GM21360 (cell line): Measurements from ENCODE around the gene SOCS6.
A peak's percentile ranks its signal among the peaks of the same experiment; 100 is the strongest.

Experiments used
- ATAC-seq: cut with Tn5 transposase; IDR thresholded peaks from one replicate; pipeline ENCODE4 v1.9.1; 2021; ENCODE audit warnings: mild to moderate bottlenecking, moderate library complexity; ENCODE audit not compliant: unreplicated experiment

The SOCS6 gene

DNA sequence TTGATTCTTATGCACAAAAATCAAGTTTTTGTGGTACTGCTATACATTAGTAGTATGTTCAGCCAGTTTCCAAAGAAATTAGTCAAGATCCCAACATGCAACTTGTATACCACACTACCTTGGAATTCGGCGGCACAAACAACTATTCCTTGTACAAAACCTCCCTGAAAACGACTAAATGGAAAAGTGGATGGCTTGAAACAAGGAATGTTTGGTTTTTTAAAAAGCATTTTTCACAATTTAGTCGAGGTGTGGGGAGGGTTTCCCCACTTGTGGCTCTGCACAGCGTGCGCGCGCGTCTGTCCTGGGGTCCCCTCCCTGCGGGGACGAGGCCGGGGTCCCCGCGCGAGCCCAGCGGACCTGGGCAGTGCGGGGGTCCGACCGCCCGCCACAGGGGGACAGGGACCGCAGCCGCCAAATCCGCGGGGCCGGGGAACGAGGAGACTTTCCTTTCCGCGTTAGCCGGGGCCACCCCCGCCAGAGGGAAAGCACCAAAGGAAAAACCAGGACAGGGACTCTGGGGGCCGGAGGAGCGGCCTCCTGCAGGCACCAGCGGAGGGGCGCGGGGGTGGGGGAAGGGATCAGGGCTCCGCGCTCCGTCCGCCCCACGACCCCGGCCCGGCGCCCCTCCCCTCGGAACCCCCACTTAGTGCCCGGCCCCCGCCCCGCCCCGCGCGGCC lies 534 bp upstream of the SOCS6 start:
- ATAC-seq = peak; percentile 17

DNA sequence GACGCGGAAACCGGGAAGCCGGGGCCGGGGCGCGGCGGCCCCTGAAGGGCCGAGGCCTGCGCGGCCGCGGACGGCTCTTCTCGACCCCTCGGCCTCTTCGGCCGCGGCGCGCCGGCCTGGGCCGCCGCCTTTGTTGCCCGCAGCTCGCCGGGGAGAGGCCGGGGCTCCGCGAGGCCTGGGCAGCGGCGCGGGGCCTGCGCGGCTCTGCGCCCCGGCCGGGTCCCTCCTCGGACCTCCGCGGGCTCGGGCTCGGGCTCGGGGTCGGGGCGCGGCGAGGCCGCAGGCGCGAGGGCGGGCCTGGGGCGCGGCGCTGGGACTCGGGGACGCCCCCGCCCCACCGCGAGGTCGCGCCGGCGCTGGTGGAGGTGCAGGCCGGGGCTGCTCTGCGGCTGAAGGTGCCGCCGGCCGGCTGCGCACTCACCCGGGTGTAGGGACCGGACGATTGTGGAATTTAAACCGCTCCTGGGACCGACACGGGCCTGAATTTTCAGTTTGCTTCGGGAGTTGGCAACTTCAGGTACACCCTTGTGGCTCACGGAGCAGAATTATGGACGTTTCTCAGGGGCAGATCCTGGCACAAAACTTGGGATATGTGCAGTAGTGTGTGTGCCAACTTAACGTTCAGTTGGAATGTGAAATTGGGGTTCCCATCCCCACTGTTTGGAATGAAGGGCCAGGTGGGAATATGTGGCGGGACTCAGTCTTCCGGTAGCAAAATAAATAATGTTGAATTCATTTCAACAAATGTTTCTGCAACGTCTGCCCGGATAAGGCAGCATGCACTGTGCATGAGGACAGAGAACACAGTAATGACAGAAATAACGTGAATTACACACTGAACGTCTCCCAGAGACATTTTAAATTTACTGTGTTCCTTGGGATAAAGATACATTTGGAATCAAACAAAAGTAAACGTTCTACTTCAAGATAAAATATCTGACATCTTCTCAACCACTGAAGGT lies 787 bp downstream of the SOCS6 start:
- ATAC-seq = peak; percentile 49

DNA sequence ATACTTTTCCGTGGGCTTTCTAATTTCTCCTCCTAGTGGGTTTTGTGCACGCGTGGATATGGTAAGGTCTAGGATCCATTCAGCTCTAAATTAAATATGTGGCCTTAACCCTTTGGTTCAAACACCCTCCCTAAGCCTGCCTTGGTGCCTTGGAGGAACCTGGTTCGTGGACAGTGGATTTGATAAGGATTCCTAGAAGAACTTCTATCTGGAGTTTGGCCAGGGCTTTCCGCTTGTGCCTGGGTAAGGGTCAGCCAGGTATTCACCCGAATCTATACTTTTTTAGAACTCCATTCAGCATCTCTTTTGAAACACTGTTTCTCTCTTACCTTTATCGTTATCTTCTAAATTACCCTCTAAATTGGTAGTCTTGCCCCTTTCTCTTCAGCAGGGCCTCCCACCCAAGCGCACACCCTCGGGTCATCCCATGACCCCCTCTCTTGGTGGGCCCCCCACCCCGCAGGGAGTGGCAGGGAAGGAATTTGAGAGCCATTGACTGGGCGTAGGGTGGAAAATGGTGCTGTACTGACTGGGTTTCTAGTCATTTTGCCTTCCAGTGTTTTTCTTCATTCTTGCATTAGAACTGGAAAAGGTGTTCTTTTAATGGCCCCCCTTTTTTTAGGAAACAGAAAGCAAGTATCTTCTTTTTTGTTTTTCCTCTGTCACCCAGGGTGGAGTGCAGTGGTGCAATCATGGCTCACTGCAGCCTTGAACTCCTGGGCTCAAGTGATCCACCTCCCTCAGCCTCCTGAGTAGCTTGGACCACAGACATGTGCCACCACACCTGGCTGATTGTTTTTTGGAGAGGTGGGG lies 1.8 kb downstream of the SOCS6 start:
- ATAC-seq = no peak

DNA sequence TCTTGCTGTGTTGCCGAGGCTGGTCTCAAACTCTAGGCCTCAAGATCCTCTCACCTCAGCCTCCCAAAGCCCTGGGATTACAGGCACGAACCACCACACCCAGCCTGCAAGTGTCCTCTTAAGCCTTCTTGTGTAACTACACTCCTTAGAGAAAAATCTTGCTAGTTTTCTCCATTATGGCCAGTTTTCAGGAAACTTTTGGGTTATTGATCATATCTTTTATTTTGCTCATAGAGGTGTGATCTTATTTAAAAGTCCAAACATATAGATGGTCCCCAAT lies 2.4 kb downstream of the SOCS6 start:
- ATAC-seq = no peak

DNA sequence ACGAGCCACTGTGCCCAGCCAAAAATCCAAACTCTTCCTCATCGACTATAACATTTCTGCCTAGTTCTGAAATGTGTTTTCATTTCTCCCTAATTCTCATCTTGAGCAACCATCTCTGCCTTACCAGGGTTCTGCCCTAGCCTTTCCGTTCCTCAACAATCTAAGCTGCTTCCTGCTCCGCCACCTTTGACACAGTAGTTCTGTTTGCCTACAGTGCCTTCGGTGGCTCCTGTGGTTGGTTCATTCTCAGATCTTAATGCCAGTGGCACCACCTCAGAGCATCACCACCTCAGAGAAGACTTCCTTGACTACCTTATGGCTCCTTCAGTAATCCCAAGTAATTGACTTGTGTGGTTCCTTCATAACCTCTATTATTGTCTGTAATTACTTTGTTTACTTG lies 3.8 kb downstream of the SOCS6 start:
- no peak for ATAC-seq

DNA sequence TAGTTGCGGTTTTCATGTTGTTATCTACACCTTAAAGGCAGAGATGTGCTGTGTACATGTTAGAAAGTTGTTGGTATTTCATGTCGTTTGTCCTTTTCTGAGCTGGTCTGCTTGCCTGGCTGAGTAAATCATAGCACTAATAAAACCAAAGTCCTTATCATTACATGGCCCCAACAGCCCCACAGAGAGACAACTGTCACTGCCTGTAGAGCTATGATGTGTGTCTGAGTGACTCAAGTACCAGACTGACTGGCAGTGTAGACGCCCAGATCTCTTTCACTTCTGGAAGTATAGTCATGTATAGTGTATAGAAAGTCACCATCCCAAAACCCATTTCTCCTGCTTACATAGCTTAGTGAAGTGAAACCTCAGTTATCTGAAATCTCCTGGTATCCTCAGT lies 4.3 kb downstream of the SOCS6 start:
- ATAC-seq = no peak

DNA sequence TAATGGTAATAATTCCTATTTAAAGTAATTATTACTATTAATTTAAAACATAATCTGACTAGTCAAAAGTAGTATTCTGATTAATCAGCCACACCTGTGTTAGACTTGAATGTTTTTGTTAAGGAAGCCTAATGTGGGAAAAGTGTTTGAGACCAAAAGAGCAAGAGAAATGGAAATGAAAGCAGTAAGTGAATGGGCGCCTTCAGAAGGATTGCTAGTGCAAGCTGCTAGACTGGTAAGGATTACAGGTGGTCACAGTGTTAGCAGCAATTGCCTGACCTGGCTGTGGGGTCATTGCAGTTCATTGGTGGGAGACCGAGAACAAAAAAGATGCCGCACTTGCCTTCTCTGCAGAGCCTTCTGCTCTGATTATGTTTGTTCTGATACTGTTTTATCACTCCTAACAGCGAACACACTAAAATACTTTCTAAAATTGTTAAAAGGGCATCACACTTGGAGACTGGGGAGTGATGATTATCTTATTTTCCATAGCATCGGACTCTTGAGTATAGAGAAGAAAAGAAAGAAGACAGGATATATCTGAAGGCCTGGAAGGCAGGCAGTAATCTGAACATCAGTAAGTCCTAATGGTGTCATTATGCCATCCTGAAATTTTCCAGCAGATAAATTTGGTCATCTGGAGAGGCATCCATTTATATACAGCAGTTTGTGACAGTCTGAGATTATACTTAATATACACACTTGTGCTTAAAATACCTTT lies 5.8 kb downstream of the SOCS6 start:
- no peak for ATAC-seq

DNA sequence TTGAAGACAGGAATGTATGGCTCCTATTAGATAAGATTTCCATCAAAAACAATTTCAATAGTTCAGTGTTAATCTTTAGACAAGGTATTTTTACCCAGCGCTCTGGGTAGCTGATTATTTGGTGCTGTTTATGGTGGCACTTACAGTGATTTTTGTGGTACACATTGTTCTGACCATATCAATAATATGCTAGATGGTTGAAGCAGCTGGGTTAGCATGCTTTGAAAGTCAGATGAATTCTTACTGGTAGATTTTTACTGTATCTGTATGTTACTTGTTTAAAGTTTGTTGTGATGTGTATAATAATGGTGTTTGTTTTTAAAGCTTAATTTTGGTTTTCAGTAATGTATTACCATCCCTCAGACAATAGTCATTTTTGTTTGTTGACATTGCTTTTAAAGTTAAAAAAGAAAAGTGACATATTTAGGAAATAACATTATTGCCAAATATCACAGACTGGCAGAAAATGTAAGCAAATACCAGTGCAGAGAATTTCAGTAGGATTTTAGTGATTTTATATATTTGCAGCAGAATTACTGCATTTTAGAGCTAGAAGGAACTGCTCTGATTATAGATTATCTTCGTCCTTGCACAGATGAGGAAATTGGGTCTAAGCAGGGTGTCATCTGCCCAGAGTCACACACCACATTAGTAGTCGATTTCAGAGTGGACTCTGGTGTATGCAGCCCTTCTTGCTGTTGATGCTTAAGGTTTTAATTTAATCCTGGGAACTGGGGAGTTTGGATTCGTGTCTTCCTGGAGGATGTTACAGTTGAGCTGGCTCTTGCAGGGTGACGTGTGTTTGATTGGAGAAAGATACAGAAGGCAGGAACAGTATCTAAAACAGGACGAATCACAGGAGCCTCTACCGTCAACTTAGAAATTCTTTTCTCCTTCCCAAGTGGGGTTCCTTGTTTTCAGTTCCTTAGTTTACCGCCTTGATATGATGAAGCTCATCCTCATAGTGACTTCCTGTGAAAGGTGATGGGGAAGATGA lies 6.6 kb downstream of the SOCS6 start:
- ATAC-seq = no peak

DNA sequence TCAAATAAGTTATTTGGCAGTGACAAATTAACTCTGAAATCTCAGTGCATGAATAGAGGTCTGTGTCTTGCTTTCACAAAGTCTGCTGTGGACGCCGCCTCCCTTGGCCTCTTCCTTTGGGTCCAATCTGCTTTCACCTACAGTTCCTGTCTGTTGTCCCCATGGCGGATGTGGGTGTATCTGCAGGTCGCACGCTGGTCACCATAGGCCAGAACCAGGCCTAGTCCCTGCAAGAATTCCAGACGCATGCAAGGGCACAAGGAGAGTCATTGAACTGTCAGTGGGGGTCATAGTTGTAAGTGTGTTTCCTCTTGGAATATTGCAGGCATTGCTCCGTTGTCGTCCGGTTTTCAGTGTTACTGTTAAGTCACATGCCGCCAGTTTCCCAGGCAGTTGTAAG lies 7.4 kb downstream of the SOCS6 start:
- no peak for ATAC-seq

DNA sequence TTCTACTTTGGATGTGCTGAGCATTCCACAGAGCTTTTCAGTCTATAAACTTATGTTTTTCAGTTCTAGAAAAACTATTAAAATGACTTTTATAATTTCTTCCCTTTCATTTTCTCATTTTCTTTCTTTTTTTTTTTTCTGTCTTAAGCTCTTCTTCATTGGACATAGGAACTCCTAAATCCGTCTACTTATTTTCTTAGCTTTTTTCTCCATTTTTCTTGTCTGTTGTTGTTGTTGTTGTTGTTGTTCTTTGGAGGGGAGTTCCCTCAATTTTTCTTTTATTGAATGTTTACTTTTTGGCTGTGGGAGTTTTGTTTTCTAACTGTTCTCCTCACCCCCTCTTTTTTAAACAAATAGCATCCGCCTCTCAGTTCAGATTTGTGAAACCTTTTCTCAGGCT lies 7.9 kb downstream of the SOCS6 start:
- ATAC-seq = no peak

DNA sequence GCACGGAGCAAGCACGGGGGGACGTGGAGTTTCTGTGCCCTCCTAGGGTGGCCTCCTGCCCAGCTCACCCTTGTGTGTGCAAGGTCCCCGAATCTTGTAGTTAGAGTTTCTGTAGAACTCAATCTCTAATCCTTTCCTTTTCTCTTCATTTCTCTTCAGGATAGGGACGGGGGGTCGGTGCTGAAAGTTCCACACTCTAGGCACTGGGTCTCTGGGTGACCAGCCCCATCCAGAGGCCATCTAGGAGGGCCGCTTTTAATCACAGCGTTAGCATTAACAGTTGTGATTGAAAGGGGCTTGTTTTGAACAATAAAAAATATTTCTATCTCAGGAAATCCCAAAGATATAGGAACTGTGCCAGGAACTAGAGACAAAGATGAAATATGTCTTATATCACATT lies 10.5 kb downstream of the SOCS6 start:
- ATAC-seq = no peak

DNA sequence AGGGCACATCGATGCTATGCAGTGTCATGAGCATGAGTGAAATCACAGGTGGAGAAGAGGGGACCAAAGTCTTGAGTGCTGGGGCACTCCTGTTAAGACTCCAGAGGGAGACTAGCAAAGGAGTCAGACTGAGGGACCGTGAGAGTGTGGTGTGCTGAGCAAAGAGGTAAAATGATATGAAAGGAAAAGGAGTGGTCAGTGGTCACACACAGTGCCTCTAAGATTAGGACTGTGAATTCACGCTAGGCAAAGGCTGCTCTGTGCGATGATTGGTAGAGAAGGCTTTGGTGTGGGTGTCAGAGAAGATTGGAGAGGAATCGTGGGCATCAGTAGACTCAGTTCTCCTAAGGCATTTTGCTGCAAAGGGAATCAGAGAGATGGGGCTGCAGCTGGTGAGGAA lies 12.8 kb downstream of the SOCS6 start:
- ATAC-seq = no peak

DNA sequence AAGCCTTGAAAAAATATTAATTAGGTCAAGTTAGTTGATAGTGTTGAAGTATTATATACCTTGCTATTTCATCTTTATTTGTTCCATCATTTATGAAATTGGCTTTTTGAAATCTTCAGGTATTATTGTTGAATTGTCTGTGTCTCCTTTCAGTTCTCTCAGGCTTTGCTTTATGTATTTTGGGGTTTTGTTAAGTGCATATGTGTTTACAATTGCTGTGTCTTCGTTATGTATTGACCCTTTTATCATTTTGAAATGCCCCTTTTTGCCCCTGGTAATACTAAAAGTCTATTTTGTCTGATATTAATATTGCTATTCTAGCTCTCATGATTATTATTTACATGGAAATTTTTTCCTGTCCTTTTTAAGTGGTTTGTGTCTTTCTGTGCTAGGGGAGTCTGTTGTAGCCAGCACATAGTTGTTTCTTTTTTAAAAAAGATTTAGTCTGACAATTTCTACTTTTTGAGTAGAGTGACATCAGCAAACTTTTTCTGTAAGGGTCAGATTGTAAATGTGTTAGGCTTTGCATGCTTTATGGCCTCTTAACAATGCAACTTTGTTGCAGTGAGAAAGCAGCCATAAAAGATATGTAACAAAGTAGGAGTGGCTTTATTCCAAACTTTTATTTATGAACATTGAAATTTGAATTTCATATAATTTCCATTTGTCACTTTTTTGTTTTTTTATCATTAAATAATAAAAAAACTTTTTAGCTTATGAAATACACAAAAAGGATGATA lies 19.9 kb downstream of the SOCS6 start:
- no peak for ATAC-seq

DNA sequence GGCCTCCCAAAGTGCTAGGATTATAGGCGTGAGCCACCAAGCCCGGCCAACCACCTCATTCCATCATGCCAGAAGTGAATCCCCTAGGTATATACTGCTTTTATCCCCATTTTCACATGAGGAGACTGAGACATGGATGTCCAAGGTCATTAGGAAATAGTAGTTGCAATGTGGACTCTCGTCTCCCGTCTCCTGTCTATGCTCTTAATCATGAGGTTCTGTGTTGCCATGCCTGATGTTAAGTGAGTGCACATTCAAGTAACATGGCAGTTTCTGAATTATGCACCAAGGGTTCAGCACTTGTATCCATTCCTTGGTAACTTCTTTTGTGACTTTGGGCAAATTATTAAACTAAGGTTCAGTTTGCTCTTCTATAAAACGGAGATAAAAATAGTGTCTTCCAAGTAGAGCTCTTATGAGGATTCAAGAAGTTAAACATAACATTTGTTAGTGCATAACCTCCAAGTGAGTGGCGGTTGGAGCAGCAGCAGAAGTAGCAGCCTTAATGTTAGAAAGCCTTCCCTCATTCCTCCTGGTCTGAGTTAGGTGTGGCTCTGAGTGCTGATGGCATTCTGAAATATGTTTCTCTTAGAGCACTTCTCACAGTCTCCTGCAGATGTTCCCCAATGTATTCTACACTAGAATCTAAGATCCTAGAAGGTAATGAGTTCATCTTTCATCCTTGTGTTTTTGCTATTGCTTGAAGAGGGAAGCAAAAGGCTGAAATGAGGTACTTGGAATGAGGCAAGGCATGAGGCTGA lies 21.9 kb downstream of the SOCS6 start:
- ATAC-seq = no peak

DNA sequence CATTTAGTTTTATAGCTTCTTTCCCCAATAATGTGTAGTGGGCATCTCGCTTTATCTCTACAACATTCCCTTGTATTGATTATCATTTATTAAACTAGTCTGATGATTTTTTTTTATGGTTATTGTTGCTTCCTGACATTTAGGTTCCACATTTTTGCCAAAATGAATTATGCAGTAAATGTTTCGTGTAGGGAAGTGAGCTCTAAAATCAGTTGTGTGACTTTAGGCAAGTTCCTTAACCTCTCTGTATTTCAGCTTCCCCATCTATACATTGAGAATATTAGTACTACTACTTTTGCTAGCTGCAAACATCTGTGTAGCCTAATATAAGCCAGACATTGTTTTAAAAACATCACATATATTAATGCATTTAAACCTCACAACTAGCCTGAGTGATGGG lies 22.9 kb downstream of the SOCS6 start:
- no peak for ATAC-seq

DNA sequence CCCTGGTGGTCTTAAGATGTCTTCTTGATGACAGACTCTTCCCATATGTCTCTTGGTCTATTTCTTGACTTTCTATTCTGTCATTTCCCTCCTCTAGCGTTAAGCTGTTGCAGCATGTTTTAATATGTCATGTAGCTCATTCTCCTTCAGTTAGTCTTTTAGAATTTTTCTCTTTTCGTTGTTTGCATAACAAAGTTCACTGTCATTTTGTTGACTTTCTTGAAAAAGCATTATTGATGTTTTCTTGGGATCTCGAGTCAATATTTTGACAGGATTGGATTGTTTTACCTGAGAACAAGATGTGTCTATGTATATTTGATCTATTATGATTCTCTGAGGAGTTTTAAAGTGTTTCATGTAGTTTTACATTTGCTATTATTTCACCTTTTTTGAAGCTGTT lies 24.8 kb downstream of the SOCS6 start:
- ATAC-seq = no peak

DNA sequence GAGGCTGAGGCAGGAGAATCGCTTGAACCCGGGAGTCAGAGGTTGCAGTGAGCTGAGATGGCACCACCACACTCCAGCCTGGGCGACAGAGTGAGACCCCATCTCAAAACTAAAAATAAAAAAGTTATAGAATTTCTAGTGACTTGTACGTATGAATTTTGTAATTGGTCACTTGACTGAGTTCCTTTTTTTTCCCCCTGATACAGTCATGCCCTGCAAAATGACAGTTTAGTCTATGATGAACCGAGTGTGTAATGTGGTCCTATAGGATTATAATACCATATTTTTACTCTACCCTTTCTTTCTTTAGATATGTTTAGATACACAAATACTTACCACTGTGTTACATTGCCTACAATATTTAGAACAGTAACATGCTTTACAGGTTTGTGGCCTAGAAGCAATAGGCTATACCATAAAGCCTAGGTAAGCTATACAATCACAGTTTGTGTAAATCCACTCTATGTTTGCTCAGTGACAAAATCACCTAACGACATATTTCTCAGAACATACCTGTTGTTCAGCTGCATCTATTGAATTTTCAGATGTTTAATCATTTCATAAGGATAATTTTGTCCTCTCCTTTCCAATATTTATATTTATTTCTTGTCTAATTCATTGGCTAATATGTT lies 25.4 kb downstream of the SOCS6 start:
- ATAC-seq = no peak

DNA sequence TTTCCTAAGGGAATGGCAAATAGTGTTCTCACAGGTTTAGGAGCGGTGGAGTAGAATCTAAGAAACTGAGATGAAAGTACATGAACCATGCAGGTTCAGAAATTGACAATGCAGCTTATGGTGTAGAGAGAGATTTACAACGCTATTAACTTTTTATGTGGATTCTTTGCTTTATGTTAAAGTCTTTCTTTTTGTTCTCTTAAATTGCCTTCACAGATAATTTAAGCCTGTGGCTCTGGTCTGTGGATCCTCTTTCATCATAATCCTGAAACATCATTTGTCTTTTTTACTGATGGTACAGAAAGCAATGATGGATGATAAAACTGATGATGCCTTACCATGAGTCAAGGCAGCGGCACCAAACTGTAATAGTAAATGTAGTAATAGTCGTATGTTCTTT lies 30.3 kb downstream of the SOCS6 start:
- ATAC-seq = no peak
